Epithelial cell of prostate (primary cell): ENCODE data around the gene CUX1.
"Not testable (repeated sequence)": the region's sequence is repeated elsewhere in the genome, so short reads cannot be mapped to it uniquely, and the experiment has no call there.

Experiments
- DNase-seq: peaks from one replicate; pipeline ENCODE4 v3.0.0-alpha.2; 2011; ENCODE audit warnings: low read depth, low spot score
- H3K27ac ChIP-seq: fragments of 450-650 bp; 2 replicates; pipeline ENCODE4 v1.5.1; 2017; ENCODE audit warnings: mild to moderate bottlenecking

Gene CUX1

GRCh38 chr7:101911800-101912715, 94.6 kb downstream of the CUX1 start:
- DNase-seq = no peak
- H3K27ac ChIP-seq = no peak overlapping the region

GRCh38 chr7:101912716-101913110, 95.3 kb downstream of the CUX1 start:
- no peak for DNase-seq

GRCh38 chr7:101913247-101913721, 95.9 kb downstream of the CUX1 start:
- no peak overlapping the region for H3K27ac ChIP-seq
- DNase-seq = no peak

More at GRCh38 chr7:101912716-101913110, 95.3 kb downstream of the CUX1 start:
- H3K27ac ChIP-seq = no peak overlapping the region

- DNase-seq = no peak
These were observed 96.4 kb downstream of the CUX1 start for GRCh38 chr7:101913851-101914250.

GRCh38 chr7:101915000-101915399, 97.6 kb downstream of the CUX1 start:
- no peak for DNase-seq
- no peak overlapping the region for H3K27ac ChIP-seq

More at GRCh38 chr7:101913851-101914250, 96.4 kb downstream of the CUX1 start:
- no peak overlapping the region for H3K27ac ChIP-seq

GRCh38 chr7:101916041-101916800, 98.8 kb downstream of the CUX1 start:
- H3K27ac ChIP-seq = no peak overlapping the region

GRCh38 chr7:101916876-101917275, 99.5 kb downstream of the CUX1 start:
- DNase-seq = no peak
- no peak overlapping the region for H3K27ac ChIP-seq

More at GRCh38 chr7:101916041-101916800, 98.8 kb downstream of the CUX1 start:
- no peak for DNase-seq

GRCh38 chr7:101917566-101917965, 100.1 kb downstream of the CUX1 start:
- DNase-seq = no peak
- no peak overlapping the region for H3K27ac ChIP-seq

GRCh38 chr7:101918426-101918825, 101.0 kb downstream of the CUX1 start:
- no peak for DNase-seq
- H3K27ac ChIP-seq = no peak overlapping the region

- no peak overlapping the region for H3K27ac ChIP-seq
- no peak for DNase-seq
These were observed 102.1 kb downstream of the CUX1 start for GRCh38 chr7:101919363-101920115.

GRCh38 chr7:101921061-101921460, 103.6 kb downstream of the CUX1 start:
- H3K27ac ChIP-seq = no peak overlapping the region
- DNase-seq = no peak

- DNase-seq, H3K27ac ChIP-seq: not testable (repeated sequence)
These were observed 104.4 kb downstream of the CUX1 start for GRCh38 chr7:101921546-101922489.

- no peak for DNase-seq
These were observed 105.5 kb downstream of the CUX1 start for GRCh38 chr7:101922631-101923601.

GRCh38 chr7:101923602-101923985, 106.2 kb downstream of the CUX1 start:
- H3K27ac ChIP-seq = no peak overlapping the region
- DNase-seq = no peak

More at GRCh38 chr7:101922631-101923601, 105.5 kb downstream of the CUX1 start:
- H3K27ac ChIP-seq = no peak overlapping the region

- no peak for DNase-seq
- H3K27ac ChIP-seq = no peak overlapping the region
These were observed 106.7 kb downstream of the CUX1 start for GRCh38 chr7:101924171-101924570.

- no peak overlapping the region for H3K27ac ChIP-seq
- no peak for DNase-seq
These were observed 108.8 kb downstream of the CUX1 start for GRCh38 chr7:101926265-101926664.

GRCh38 chr7:101927389-101927788, 110.0 kb downstream of the CUX1 start:
- no peak overlapping the region for H3K27ac ChIP-seq
- no peak for DNase-seq

GRCh38 chr7:101927802-101928201, 110.4 kb downstream of the CUX1 start:
- no peak overlapping the region for H3K27ac ChIP-seq
- DNase-seq = no peak
